GM12878 (cell line): ENCODE measurements around the gene KRT10. TPM values are rescaled to one million over a fixed set of nuclear protein-coding genes. Genes with fewer than 3 reads are reported as not detected.

Experiments used
- ATAC-seq: fragments of 200-7000 bp; cut with Tn5 transposase; 3 replicates; pipeline ENCODE4 v1.9.1; 2020; ENCODE audit warnings: mild to moderate bottlenecking, moderate library complexity
- BruUV-seq: library from RNA; stranded (reverse); fragments of 400-500 nt; replicated peaks from 2 replicates; lab custom pipeline; 2021; lab: Mats Ljungman, UMichigan
- CTCF ChIA-PET: fragments of 300-600 bp; sonication (Branson Sonifier 250); formaldehyde crosslinking; extraction: SDS; loops from one replicate; lab custom pipeline; 2021; ENCODE audit warnings: inconsistent platforms; lab: Yijun Ruan, JAX
- POLR2A ChIA-PET: fragments of 350-600 bp; formaldehyde crosslinking; extraction: SDS; loops from one replicate; lab custom pipeline; 2021; ENCODE audit warnings: inconsistent platforms; lab: Charles Lee
- RAD21 ChIA-PET: fragments of 300-600 bp; sonication (Branson Sonifier 250); formaldehyde crosslinking; loops from one replicate; lab custom pipeline; 2023; ENCODE audit warnings: antibody characterized with exemption; ENCODE audit not compliant: unreplicated experiment; lab: Charles Lee
- SMC1A ChIA-PET: fragments of 300-600 bp; sonication (Branson Sonifier 250); formaldehyde crosslinking; loops from one replicate; lab custom pipeline; 2023; ENCODE audit not compliant: unreplicated experiment, uncharacterized antibody; lab: Charles Lee
- DNase-seq: peaks from one replicate; pipeline ENCODE4 v3.0.0-alpha.2; 2011; ENCODE audit warnings: low read depth, low spot score
- FAIRE-seq: peaks from 3 replicates; lab custom pipeline; 2011; peaks lifted over from hg19 to GRCh38; lab: Jason Lieb, UNC
- H2AFZ ChIP-seq: 2 replicates; pipeline ENCODE4 v1.6.0; 2011; ENCODE audit warnings: low read depth, low read length, control low read depth; ENCODE audit not compliant: control insufficient read depth
- H3K27ac ChIP-seq: 2 replicates; pipeline ENCODE4 v1.5.1; 2011; ENCODE audit warnings: control low read depth; ENCODE audit not compliant: control insufficient read depth, insufficient read depth
- H3K27me3 ChIP-seq, 2 experiments: replicated peaks in 1 of 2; 2 replicates each; pipeline versions ENCODE4 v1.6.0 to v1.6.1; 2011; ENCODE audit warnings: low read length in 1 of 2; ENCODE audit not compliant: control insufficient read depth in 2 of 2, insufficient read depth in 2 of 2
- H3K36me3 ChIP-seq, 2 experiments: 2 replicates each; pipeline ENCODE4 v1.5.1; 2011; ENCODE audit warnings: low read length in 1 of 2; ENCODE audit not compliant: control insufficient read depth in 2 of 2, insufficient read depth in 2 of 2
- H3K4me1 ChIP-seq: 2 replicates; pipeline ENCODE4 v1.6.1; 2011; ENCODE audit warnings: mild to moderate bottlenecking, low read length, moderate library complexity, mixed read lengths; ENCODE audit not compliant: control insufficient read depth, insufficient read depth
- H3K4me2 ChIP-seq: 2 replicates; pipeline ENCODE4 v1.6.0; 2011; ENCODE audit warnings: control low read depth; ENCODE audit not compliant: control insufficient read depth, insufficient read depth
- H3K4me3 ChIP-seq: fragments of 200-600 bp; sonication (generic); 2 replicates; pipeline ENCODE4 v1.5.1; 2016
- H3K79me2 ChIP-seq: 2 replicates; pipeline ENCODE4 v1.6.0; 2011; ENCODE audit warnings: low read length; ENCODE audit not compliant: control insufficient read depth, insufficient read depth
- H3K9ac ChIP-seq: 2 replicates; pipeline ENCODE4 v1.8.0; 2011; ENCODE audit warnings: low read length, control low read depth, mixed read lengths; ENCODE audit not compliant: control insufficient read depth, insufficient read depth
- H3K9me3 ChIP-seq: replicated peaks from 3 replicates; pipeline ENCODE4 v1.5.1; 2011; ENCODE audit warnings: mild to moderate bottlenecking, low read length; ENCODE audit not compliant: control insufficient read depth, insufficient read depth
- H4K20me1 ChIP-seq: 2 replicates; pipeline ENCODE4 v1.6.0; 2011; ENCODE audit not compliant: control insufficient read depth, insufficient read depth
- E2F8 ChIP-seq: fragments of 450-650 bp; IDR thresholded peaks from 2 replicates; pipeline ENCODE4 v1.6.1; 2018; ENCODE audit warnings: mild to moderate bottlenecking, low read depth, moderate library complexity; ENCODE audit not compliant: partially characterized antibody
- FOXK2 ChIP-seq: fragments of 450-650 bp; IDR thresholded peaks from 2 replicates; pipeline ENCODE4 v1.6.1; 2017; ENCODE audit warnings: mild to moderate bottlenecking, moderate library complexity
- NKRF ChIP-seq: fragments of 450-650 bp; conservative IDR thresholded peaks from 2 replicates; pipeline ENCODE4 v1.6.1; 2017; ENCODE audit warnings: mild to moderate bottlenecking, moderate library complexity
- RB1 ChIP-seq: fragments of 450-650 bp; formaldehyde crosslinking; IDR thresholded peaks from 2 replicates; pipeline ENCODE4 v1.6.1; 2017; ENCODE audit warnings: mild to moderate bottlenecking, borderline replicate concordance
- REST ChIP-seq: IDR thresholded peaks from 2 replicates; pipeline ENCODE4 v1.6.1; 2012; ENCODE audit warnings: mild to moderate bottlenecking, low read depth, low read length
- STAT3 ChIP-seq: IDR thresholded peaks from 2 replicates; pipeline ENCODE4 v1.6.1; 2011; ENCODE audit warnings: low read depth, low read length, improper control_type of control experiment
- TCF3 ChIP-seq: IDR thresholded peaks from 2 replicates; pipeline ENCODE4 v1.6.1; 2012; ENCODE audit warnings: low read depth, mild to moderate bottlenecking, low read length, borderline replicate concordance; ENCODE audit not compliant: insufficient read depth
- USF2 ChIP-seq: IDR thresholded peaks from 2 replicates; pipeline ENCODE4 v1.6.1; 2011; ENCODE audit warnings: low read depth, low read length, improper control_type of control experiment, borderline replicate concordance
- WRNIP1 ChIP-seq: IDR thresholded peaks from 2 replicates; pipeline ENCODE4 v1.6.1; 2011; ENCODE audit warnings: low read depth, low read length, improper control_type of control experiment, borderline replicate concordance
- WGBS: methylation state at CpG from one replicate; pipeline ENCODE4 v1.1.6; 2016; ENCODE audit warnings: low lambda C conversion rate; ENCODE audit not compliant: insufficient replicate concordance, insufficient coverage; ENCODE audit errors: missing lambda C conversion rate; 5-methylcytosine and 5-hydroxymethylcytosine counted together
- in situ Hi-C: fragments of 300-500 bp; cut with MboI; formaldehyde crosslinking; loops from 9 replicates; pipeline ENCODE4 v1.14.3; 2018; ENCODE audit warnings: mixed read lengths
- intact Hi-C: fragments of 100-400 bp; cut with micrococcal nuclease; formaldehyde crosslinking; loops from one replicate; pipeline ENCODE4 v1.14.2; 2022; ENCODE audit not compliant: unreplicated experiment
- polyA plus RNA-seq, 11 experiments: library from polyadenylated mRNA; depleted of rRNA in 4 of 11; unstranded in 6 of 11; stranded (reverse) in 5 of 11; fragments of >200 nt; fragmentation: Nextera tagmentation in 4 of 11; fragmentation: Illumina TruSeq in 1 of 11; extraction: Ambion mirVana in 4 of 11; extraction: Trizol in 1 of 11; gene quantifications; 1 replicate in 1 of 11; 2 replicates in 10 of 11; pipeline versions ENCODE4 v1.2.1 to v1.2.3, GENCODE V29; 2011 to 2016; ENCODE audit warnings: inconsistent platforms in 2 of 11, missing spikeins in 2 of 11, low read depth in 1 of 11
- total RNA-seq, 4 experiments: library from RNA; depleted of rRNA in 3 of 4; stranded (reverse); fragments of >200 nt in 3 of 4; fragmentation: Illumina TruSeq in 1 of 4; extraction: Trizol in 1 of 4; gene quantifications; 2 replicates each; pipeline versions ENCODE4 v1.2.1 to v1.2.3, GENCODE V29; 2013 to 2021

The KRT10 gene
- total and polyA plus RNA-seq, 10 of the 15 experiments (the other 5 are each of a cell fraction or from before 2014, with no cell fraction given): 10.8 to 98.5 (median 23.9) TPM

- Histone ChIP-seq H3K4me3 (no peak overlapping the region), H3K9ac (no peak overlapping the region), H3K4me2 (no peak overlapping the region), H3K36me3 (peaks cover 0 to 7% of the 10 kb centered on the region in 2 experiments; a peak in 2 of 4 replicates), H4K20me1 (no peaks in the 10 kb centered on the region), H3K9me3 (no peaks in the 10 kb centered on the region), H3K79me2 (peaks cover 5% of the 10 kb centered on the region), H2AFZ (no peak overlapping the region), H3K27me3 (peaks cover 0 to 3% of the 10 kb centered on the region in 2 experiments; a peak in 1 of 4 replicates), H3K4me1 (peaks cover 9% of the 10 kb centered on the region), H3K27ac (no peak overlapping the region)
- ChIA-PET RAD21 (no interaction called here), POLR2A (no interaction called here), CTCF (interaction anchor here (0.9 to 1.3 kb wide), 4 partner anchors 9 to 37 kb away, joined by 3 to 4 read pairs (median 4); no protein-coding TSS in a partner anchor), SMC1A (no interaction called here)
- 97% methylated on average over 1 of the region's 1 CpG for WGBS
- no peak for DNase-seq
- FAIRE-seq: no peak
- in situ Hi-C loops: no loop called here
- intact Hi-C loops: no loop called here
- TF ChIP-seq REST: no peak
- TF ChIP-seq USF2: no peak
- no peak for TF ChIP-seq STAT3
- no peak for TF ChIP-seq NKRF
- no peak for TF ChIP-seq TCF3
- no peak for TF ChIP-seq E2F8
- no peak for TF ChIP-seq FOXK2
- no peak for TF ChIP-seq WRNIP1
- no peak for TF ChIP-seq RB1
- BruUV-seq: no TSS peak
- ATAC-seq: no peak
These were observed 7.0 kb downstream of the KRT10 start for GRCh38 chr17:40815381-40815780.
